NCI-H128 (cell line): ENCODE data around the gene GRHPR.
"Not testable (repeated sequence)": the region's sequence is repeated elsewhere in the genome, so short reads cannot be mapped to it uniquely, and the experiment has no call there.

Experiments used
- DNase-seq: peaks from one replicate; lab custom pipeline; 2025; ENCODE audit not compliant: unreplicated experiment; lab: John Stamatoyannopoulos, UW

Gene GRHPR

DNA sequence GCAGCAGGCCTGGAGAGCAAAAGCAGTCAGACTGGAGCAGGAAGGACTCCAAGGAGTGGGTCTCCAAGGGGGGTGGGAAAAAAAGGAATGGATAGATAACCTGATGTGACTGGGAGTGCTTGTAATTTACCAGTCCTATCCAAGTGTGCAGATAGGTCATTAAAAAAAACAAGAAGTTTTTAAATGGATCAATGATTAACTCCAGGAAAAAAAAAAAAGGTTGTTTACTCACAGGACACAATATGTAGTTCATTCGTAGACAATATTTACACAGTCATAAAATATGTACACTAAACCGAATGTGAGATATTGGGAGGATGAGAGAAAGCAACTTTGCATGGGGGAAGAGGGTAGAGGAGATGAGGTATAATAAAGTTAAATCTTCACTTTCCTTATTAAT, 22.4 kb downstream of the GRHPR start:
- DNase-seq: no peak

DNA sequence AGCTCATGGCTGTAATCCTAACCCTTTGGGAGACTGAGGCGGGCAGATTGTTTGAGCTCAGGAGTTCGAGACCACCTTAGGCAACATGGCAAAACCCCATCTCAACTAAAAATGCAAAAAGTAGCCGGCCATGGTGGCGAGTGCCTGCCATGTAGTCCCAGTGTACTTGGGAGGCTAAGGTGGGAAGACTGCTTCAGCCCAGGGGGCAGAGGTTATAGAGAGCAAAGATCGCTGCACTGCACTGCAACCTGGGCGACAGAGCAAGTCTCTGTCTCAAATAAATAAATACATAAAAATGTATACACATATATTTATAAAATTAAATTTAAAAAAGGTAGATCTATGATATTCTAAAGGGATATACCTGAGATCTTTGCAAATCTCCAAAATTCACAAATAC, 23.3 kb downstream of the GRHPR start:
- DNase-seq: no peak

DNA sequence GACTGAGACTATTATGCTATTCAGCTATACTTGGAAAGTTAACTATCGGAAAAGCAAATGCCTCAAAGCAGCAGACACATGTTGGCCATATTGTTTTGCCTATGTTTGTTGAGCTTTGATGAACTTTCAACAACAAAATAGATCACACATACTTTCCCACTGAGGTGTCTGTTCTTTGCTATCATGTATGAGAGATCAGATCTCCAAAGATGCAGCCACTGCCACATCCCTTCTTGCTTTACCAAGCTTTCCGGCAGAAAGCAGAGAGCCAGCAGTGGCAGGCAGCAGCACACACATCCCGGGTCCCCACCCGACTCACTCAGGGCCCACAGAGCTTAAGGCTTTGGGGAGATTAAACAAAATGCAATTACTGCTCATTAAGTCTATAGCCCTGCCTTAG, 23.9 kb downstream of the GRHPR start:
- DNase-seq: no peak

DNA sequence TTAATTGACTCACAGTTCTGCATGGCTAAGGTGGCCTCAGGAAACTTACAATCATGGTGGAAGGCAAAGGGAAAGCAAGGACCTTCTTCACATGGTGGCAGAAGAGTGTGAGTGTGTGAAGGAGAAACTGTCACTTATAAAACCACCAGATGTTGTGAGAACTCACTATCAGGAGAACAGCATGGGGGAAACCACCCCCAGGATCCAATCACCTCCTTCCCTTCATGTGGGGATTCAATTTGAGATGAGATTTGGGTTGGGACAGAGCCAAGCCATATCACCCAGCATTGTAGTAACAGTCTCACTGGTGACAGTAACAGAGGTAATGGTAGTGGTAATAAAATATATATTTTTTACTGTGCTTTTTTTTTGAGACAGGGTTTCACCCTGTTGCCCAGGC, 24.6 kb downstream of the GRHPR start:
- no peak for DNase-seq

- DNase-seq: no peak
Observed at GRCh38 chr9:37449862-37450632, 27.6 kb downstream of the GRHPR start.

- DNase-seq: no peak
Observed at GRCh38 chr9:37451628-37452027, 29.1 kb downstream of the GRHPR start.

- no peak for DNase-seq
Observed at GRCh38 chr9:37452611-37453010, 30.1 kb downstream of the GRHPR start.

GRCh38 chr9:37453827-37454226, 31.3 kb downstream of the GRHPR start:
- DNase-seq: no peak

GRCh38 chr9:37454238-37454637, 31.7 kb downstream of the GRHPR start:
- DNase-seq: no peak

DNA sequence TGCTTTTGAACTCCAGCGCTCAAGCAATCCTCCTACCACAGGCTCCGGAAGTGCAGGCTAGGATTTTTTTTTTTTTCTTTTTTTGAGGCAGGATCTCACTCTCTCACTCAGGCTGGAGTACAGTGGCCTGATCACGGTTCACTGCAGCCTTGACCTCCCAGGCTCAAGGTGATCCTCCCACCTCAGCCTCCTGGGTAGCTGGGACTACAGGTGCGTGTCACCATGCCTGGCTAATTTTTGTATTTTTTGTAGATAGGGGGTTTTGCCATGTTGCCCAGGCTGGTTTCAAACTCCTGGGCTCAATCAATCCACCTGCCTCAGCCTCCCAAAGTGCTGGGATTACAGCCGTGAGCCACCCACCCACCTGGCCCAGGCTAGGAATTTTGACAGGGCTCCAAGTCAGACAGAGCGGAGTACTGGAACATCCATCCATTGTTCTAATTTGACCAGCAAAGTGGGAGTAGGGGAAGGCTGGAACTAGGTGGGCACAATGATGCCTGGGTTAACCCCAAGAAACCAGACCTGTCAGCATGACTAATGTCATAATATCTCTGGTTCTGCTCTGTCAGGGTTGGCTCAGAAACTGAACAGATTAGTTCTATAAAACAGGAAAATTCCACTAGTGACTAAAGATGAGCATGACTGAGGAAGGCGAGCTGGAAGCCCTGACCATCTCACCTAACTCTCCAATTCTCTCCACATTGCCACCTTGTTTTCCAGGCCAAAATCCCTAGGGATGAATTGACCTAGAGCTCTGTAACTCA, 33.6 kb downstream of the GRHPR start:
- no peak for DNase-seq

- no peak for DNase-seq
Observed at GRCh38 chr9:37456817-37457216, 34.3 kb downstream of the GRHPR start.

GRCh38 chr9:37464006-37464405, 41.5 kb downstream of the GRHPR start:
- no peak for DNase-seq

DNA sequence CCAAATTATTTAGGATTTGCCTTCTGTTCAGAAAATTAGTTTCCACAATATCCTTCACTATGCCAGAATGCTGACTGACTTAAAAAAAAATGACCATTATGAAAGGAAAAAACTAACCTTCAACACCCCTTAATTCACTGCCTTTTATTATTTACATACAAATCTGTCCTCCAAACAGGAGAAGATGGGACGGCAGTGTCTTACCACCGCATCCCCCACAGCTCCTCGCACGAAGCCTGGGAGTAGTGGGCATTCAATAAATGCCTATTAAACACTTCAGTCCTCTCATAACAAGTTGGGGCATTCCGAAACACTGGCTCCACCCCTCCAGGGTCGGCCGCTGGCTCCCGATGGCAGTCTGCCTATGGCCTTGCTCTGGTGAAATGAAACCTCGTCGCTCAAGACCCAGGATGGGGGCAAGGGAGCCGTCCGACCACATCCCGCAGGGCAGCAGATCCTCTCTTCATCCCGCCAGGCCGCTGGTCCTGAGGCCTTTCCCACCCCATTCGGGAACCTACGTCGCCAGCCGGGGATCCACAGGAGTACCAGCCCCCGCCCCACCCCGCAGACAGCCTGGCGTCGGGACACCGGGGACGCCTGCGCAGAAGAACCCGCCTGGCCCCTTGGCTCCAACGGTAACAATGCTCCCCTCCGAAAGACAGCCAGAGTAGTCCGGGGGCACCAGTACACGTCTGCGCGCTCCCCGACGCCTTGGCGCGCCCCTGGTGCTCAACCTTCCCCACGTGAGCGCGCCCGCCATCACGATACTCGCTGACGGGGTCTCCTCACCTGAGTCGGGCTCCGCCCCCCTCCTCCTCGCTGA, 42.1 kb downstream of the GRHPR start:
- DNase-seq: peak; percentile 96

GRCh38 chr9:37465249-37466036, 42.9 kb downstream of the GRHPR start, which contains the start of gene ZBTB5:
ZBTB5 (minus strand) TSS chr9:37465450; CDS start chr9:37442551, 22,899 bp downstream.
- peak; percentile 97 for DNase-seq

- DNase-seq: no peak
Observed at GRCh38 chr9:37466037-37466709, 43.7 kb downstream of the GRHPR start.

GRCh38 chr9:37467530-37467929, 45.0 kb downstream of the GRHPR start:
- DNase-seq: not testable (repeated sequence)

DNA sequence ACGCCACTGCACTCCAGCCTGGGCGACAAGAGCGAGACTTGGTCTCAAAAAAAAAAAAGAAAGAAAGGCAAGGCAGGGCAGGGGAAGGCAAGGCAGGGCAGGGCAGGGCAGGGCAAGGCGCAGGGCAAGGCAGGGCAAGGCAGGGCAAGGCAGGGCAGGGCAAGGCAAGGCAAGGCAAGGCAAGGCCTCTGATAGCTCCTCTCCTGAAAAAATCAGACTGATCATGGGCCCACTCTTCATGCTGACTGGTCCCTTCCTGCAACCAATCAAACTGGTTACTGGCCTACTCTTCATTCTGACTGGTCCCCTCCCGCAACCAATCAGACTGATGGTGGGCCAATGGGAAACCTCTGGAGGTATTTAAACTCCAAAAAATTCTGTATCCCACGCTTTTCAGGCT, 46.1 kb downstream of the GRHPR start:
- DNase-seq: no peak

GRCh38 chr9:37471942-37472684, 49.6 kb downstream of the GRHPR start:
- no peak for DNase-seq

GRCh38 chr9:37473982-37474381, 51.5 kb downstream of the GRHPR start:
- not testable (repeated sequence) for DNase-seq
